GM12873 (cell line): Measurements from ENCODE around the gene GGA1.

Experiments
- CTCF ChIP-seq: IDR thresholded peaks from 2 replicates; pipeline ENCODE4 v1.5.1; 2012; ENCODE audit warnings: low read depth, mild to moderate bottlenecking, moderate library complexity, low read length, control low read depth; ENCODE audit not compliant: insufficient read depth; ENCODE audit errors: missing control alignments

The GGA1 gene

DNA sequence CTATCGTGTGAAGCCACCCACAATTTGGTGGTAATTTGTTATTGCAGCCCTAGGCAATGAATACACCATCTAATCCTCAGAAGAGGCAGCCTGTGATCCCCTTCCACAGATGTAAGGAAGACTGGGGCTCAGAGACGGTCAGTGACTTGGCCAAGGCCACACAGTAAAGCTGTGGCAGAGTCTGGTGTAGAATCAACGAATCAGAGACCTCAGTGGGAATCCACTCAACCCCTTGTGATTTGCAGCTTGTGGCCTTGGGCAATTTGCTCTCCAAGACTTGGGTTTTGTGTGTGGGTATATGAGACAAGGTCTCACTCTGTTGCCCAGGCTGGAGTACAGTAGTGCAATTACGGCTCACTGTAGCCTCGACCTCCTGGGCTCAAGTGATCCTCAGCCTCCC is 30.6 kb upstream of the GGA1 start:
- TF ChIP-seq CTCF, result no peak

- no peak for TF ChIP-seq CTCF
Observed at GRCh38 chr22:37581504-37581903, 27.1 kb upstream of the GGA1 start.

- TF ChIP-seq CTCF, result no peak
Observed at GRCh38 chr22:37582526-37582925, 26.1 kb upstream of the GGA1 start.

GRCh38 chr22:37588546-37589215 is 20.0 kb upstream of the GGA1 start:
- TF ChIP-seq CTCF, result no peak

GRCh38 chr22:37589636-37590035 is 19.0 kb upstream of the GGA1 start:
- TF ChIP-seq CTCF, result no peak

DNA sequence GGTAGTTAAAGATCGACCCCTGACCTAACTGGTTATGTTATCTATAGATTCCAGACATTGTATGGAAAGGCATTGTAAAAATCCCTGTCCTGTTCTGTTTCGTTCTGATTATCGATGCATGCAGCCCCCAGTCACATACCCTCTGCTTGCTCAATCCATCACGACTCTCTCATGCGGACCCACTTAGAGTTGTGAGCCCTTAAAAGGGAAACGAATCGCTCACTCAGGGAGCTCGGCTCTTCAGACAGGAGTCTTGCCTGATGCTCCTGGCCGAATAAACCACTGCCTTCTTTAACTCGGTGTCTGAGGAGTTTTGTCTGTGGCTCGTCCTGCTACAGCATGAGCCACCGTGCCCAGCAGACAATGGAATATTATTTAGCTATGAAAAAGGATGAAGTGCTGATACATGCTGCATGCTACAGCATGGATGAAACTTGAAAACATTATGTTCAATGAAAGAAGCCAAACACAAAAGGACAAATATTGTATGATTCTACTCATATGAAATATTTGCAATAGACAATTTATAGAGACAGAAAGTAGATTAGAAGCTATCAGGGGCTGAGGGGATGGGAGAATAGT is 16.7 kb upstream of the GGA1 start:
- TF ChIP-seq CTCF, result no peak

DNA sequence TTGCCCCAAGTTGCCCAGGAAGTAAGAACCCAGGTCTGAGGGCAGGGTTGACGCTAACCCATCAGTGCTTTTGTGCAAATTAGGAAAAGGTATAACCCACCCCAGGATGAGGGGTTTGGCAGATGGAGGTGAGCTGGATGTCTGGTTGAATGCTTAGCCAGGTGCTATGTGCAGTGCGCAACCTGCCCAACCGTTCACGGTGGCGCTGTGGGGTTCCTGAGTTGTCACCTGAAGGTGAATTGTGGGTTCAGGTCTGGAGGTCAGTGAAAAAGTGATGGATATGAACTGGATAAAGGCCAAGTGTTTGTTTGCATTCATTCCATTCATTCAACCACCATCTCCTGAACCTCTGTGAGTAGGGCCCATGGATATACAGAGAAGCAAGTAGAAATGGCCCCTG is 14.4 kb upstream of the GGA1 start:
- peak; percentile 36 for TF ChIP-seq CTCF

DNA sequence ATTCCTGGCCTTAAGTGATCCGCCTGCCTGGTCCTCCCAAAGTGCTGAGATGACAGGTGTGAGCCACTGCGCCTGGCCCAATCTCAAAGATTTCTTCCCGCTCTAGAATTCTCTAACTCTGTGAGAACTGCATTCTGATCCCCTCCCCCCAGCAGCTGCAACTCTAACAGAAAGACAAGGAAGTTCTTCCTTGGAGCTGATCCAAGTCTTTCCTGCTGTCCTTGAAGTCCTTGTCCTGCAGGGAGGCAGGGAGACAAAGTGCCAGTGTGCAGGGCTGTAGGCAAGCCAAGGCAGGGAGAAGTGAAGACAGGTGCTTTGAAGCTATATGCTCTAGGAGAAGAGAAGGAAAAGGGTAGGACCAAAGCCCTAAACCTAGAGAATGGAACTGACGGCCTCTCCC is 9.5 kb upstream of the GGA1 start:
- TF ChIP-seq CTCF, result no peak
